Gastrocnemius medialis (tissue), 4 donors: Measurements from ENCODE around the gene RTP5.

ENCODE experiments used
- CTCF ChIP-seq, 5 experiments: fragments of 450-650 bp in 3 of 5; fragments of 200-600 bp in 2 of 5; sonication (generic) in 2 of 5; IDR thresholded peaks in 4 of 5; conservative IDR thresholded peaks in 1 of 5; 1 replicate in 4 of 5; 2 replicates in 1 of 5; pipeline ENCODE4 v1.5.1; 2016 to 2019; ENCODE audit warnings: antibody characterized with exemption in 5 of 5, mild to moderate bottlenecking in 3 of 5, moderate library complexity in 3 of 5
- POLR2A ChIP-seq, 2 donors: fragments of 450-650 bp; IDR thresholded peaks; one replicate each; pipeline ENCODE4 v1.6.1; 2017; ENCODE audit warnings: antibody characterized with exemption in 2 of 2, mild to moderate bottlenecking in 2 of 2, moderate library complexity in 2 of 2

DNA sequence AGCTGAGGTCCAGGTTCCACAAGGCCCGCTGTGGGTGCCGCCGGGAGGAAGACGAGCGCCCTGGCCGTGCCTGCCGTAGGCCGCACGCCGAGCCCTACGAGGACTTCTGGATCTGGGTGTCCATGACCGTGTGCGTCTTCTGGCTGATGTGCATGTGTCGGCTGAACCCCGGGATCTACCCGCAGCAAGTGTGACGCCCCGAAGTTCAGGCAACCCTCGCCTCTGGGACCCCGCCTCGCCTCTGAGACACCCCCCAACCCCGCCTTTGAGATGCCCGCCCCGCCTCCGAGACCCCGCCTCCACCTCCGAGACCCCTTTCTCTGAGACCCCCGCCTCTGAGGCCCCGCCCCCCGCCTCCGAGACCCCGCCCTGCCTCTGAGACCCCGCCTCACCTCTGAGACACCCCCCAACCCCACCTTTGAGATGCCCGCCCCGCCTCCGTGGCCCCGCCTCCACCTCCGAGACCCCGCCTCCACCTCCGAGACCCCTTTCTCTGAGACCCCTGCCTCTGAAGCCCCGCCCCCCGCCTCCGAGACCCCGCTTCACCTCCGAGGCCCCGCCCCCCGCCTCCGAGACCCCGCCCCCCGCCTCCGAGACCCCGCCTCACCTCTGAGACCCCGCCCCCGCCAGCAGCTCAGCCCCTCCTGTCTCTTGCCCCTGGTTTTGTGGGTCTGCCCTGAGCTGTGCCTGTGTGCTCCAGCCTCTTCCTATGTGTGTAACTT, 3.7 kb downstream of the RTP5 start:
- TF ChIP-seq POLR2A (IDR thresholded peaks at IDR 0.05), result no peak
- TF ChIP-seq CTCF (IDR thresholded peaks at IDR 0.05 in 4 of 5, conservative IDR thresholded peaks at IDR 0.05 in 1 of 5), result no peak
